Renal cortex interstitium (tissue), 11 donors: ENCODE results near the gene PPFIBP1. TPM values are rescaled to one million over a fixed set of nuclear protein-coding genes. Genes with fewer than 3 reads are reported as not detected.
"Not testable (repeated sequence)": the region's sequence is repeated elsewhere in the genome, so short reads cannot be mapped to it uniquely, and the experiment has no call there.

ENCODE experiments used
- DNase-seq, 11 donors: peaks; one replicate each; pipeline ENCODE4 v3.0.0-alpha.2; 2013; ENCODE audit warnings: low read depth in 9 of 11, low spot score in 4 of 11; ENCODE audit errors: extremely low read depth in 1 of 11
- polyA plus RNA-seq, 3 donors: library from polyadenylated mRNA; unstranded; fragments of 120-200 nt; gene quantifications; one replicate each; pipeline ENCODE4 v1.2.1, GENCODE V29; 2013; ENCODE audit not compliant: insufficient read length in 3 of 3

The PPFIBP1 gene
- polyA plus RNA-seq, 3 donors, result 81.6 to 136 (median 85.7) TPM

- DNase-seq, result no peak
These were observed 7.9 kb downstream of the PPFIBP1 start for GRCh38 chr12:27531896-27532295.

GRCh38 chr12:27534060-27534764, 10.2 kb downstream of the PPFIBP1 start:
- no peak for DNase-seq

DNA sequence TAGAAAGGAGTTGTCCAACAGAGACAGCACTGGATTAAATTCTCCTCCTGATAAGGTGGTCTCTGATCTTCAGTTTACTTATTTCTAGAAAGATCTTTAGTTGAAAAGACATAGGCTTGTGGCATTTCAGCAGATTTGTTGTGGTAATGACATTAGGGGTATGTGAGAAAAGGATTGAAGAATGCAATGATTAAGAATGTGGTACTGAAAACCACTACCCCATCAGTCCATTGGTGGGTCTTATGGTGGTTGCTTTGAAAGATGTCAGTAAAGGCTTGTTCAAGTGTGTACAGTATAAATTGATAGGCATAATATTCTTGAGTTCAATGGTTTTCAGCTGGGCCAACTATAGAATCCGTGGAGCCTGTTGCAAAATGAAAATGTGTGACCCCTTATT, 10.8 kb downstream of the PPFIBP1 start:
- DNase-seq, result no peak

- DNase-seq, result no peak
These were observed 11.3 kb downstream of the PPFIBP1 start for GRCh38 chr12:27535318-27535717.

- no peak for DNase-seq
These were observed 14.1 kb downstream of the PPFIBP1 start for GRCh38 chr12:27537855-27538675.

DNA sequence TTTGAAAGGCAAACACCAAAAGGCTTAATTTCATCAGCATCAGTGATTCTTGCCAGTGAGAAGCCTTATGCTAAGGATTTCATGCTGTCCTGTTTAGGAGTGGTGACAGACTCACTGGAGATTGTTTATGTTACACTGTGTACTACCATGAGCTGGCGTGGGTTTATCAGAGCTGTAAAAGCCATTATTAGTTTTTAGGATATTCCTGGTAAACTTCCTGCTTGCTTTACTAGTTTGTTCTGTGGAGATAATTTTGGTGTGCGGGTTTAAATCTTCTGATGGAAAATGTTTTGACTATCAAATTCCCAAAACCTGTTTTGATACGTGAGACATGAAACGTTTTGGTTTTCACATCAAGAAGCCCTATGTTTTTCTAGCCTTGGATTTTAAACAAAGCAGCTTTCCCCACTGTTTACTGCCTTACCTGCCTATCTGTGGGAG, 15.2 kb downstream of the PPFIBP1 start:
- DNase-seq, result no peak

GRCh38 chr12:27541031-27541719, 17.2 kb downstream of the PPFIBP1 start:
- no peak for DNase-seq

DNA sequence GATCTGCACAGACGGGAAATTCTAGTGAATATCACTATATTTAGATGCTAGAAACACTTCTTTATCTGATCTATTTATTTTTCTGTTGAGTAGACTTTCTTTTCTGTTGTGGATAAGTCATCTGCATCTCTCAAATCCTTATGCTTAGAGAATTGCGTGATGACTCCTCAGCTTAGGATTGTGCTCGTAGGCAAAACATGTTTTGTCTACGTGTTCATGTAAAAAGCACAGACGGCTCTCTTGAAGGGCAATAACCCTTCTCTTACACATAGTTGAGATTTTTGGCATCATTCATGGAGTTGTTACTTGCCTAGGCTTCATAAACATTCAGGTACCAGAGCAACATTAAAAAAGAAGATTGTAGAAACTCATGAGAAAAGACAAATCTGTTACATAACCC, 18.6 kb downstream of the PPFIBP1 start:
- DNase-seq, result no peak

GRCh38 chr12:27544858-27545257, 20.9 kb downstream of the PPFIBP1 start:
- not testable (repeated sequence) for DNase-seq

DNA sequence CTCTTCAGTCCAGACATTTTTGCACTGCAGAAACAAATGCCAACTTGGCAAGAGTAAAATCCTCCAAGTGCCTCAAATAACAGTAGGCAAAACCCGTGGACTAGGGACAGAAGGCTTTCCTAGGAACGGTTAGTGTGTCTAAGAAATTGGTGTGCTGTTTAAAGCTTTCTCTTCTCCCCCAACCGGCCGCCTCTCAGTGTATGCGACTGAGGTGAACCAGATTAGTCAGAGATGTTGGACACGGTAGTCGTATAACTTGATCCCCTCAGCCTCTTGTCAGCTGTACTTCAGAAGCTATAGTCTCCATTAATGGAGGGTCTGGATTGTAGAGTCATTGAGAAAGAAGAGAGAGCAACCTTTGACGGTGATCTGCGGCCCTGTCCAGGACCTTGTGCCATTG, 21.7 kb downstream of the PPFIBP1 start:
- DNase-seq, result no peak

- no peak for DNase-seq
These were observed 23.6 kb downstream of the PPFIBP1 start for GRCh38 chr12:27547592-27547991.

DNA sequence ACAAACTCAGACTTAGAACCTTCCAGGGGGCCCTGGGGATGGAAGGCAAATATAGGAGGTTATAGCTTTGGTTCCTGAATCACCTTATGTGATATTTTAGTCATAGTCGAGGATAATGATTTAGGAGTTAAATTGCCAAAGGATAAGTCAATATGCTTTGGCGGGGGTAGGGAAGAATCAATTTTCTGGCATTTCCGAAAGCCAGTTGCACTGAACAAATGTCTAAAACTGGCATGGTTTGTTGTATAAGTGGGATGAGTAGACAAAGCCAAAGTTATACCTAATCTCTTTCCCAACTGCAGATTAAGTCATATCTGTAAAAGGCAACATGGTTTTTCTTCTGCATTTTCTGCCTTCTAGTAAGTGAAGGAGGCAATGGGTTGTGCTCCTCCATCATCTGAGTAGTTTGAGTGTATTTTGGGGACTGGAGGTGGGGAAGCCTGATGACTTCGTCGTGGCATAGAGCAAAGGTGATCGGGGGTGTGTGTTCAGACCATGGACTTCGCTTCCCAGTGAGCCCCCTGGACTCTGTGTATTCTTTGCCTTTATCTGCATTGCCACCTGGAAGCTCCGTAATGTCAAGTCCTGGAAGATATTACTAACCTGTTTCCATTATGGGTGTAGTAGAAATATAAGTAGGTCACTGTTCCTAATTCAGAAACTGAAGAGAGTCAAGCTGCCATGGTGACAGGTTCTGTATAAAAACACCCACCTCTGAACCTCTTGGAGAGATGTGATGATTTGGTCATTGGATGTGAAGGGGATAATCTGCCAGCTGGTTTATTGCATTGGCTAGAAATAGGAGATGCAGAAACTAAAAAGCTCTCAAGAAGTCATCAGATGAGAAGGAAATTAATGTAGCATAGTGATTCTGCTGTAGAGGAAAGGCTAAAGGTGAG, 24.5 kb downstream of the PPFIBP1 start:
- no peak for DNase-seq

GRCh38 chr12:27549236-27549800, 25.3 kb downstream of the PPFIBP1 start:
- DNase-seq, result no peak

DNA sequence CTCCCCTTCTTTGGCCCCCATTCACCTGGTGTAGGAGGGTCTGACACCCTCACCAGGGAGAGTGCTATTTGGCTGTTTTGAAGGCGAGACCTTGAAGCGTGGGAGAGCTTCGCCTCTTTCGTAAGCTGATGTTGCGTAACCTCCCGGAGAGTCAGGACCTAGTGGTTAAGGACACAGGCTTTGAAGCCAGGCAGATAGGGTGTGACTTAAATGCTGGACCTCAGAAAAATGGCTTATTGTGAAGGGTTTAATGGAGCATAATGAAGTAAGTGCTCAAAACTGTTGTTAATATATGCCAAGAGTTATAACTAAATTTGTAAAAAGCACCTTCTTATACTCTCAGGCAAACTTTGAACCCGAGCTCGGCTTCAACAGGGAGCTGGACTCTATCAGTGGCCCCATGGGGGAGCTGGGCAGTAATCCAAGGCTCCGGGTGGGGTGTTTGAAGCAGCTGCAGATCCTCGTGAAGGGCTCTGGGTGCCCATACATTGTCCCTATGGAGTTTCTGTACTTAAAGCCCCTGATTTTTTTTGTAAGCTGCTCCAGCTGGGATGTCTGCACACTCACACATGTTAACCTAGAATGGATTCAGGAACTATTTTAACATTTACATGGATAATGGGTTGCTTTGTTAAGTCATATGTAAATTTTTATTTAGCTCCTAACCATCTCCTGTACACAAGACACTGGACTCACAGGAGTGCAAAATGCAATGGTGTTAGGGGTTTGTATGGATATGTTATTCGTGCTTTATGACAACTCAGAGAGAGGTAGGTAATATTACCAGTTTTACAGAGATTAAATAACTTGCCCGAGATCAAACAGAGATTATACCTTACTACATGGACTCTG, 26.0 kb downstream of the PPFIBP1 start:
- peak in 6 of 11 donors; percentile 59 to 83 (median 74) for DNase-seq

DNA sequence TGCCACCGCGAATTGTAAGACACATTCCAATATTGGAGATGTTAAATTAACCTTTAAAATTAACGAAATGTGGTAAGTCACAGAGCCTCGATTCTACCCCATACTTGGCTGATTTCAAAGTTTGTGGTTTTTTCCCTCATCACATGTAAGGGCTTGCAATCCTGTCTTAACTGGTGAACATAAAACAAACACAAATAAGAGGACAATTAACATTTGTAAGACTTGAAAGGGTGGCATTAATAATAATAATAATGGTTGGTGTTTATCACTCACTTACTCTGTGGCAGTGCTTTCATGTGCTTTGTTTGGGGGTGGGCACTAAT, 26.6 kb downstream of the PPFIBP1 start:
- no peak for DNase-seq

GRCh38 chr12:27551172-27551840, 27.3 kb downstream of the PPFIBP1 start:
- no peak for DNase-seq

- no peak for DNase-seq
These were observed 28.2 kb downstream of the PPFIBP1 start for GRCh38 chr12:27552235-27552634.
